Vagina (tissue), 2 donors: ENCODE measurements around the gene MRC2.

ENCODE experiments used
- CTCF ChIP-seq, 3 experiments: fragments of 450-650 bp in 2 of 3; fragments of 200-600 bp in 1 of 3; sonication (generic) in 1 of 3; IDR thresholded peaks; one replicate each; pipeline ENCODE4 v1.5.1; 2017 to 2019; ENCODE audit warnings: antibody characterized with exemption in 3 of 3, mild to moderate bottlenecking in 2 of 3, moderate library complexity in 2 of 3
- POLR2A ChIP-seq, 2 donors: fragments of 450-650 bp; IDR thresholded peaks; one replicate each; pipeline ENCODE4 v1.6.1; 2017; ENCODE audit warnings: antibody characterized with exemption in 2 of 2, mild to moderate bottlenecking in 2 of 2, moderate library complexity in 2 of 2

GRCh38 chr17:62662855-62663254 lies 35.4 kb downstream of the MRC2 start:
- TF ChIP-seq POLR2A (IDR thresholded peaks at IDR 0.05), result no peak
- no peak for TF ChIP-seq CTCF (IDR thresholded peaks at IDR 0.05)
